LoVo (cell line): ENCODE results near the gene PKD1.
A peak's percentile ranks its signal among the peaks of the same experiment; 100 is the strongest.

Experiments
- DNase-seq: peaks from one replicate; pipeline ENCODE4 v3.0.0-alpha.2; 2016; ENCODE audit warnings: low spot score

The PKD1 gene

DNA sequence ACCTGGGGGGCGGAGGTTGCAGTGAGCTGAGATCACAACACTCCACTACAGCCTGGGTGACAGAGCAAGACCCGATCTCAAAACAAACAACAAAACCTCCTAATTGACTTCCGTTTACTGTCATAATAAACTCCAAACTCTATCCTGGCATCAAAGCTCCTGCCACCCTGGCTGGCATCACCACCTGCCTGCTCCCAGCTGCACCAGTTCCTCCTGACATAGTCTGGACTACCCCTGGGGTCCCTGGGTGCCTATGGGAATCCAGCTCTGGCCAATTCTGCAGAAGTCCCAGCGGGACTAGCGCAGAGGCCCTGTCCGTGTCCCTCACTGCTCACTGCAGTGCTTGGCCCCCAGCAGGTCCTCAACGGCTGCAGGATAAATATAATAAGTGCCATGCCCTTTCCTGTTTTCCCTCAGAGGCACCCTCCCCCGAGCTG lies 88.8 kb downstream of the PKD1 start:
- DNase-seq = no peak

DNA sequence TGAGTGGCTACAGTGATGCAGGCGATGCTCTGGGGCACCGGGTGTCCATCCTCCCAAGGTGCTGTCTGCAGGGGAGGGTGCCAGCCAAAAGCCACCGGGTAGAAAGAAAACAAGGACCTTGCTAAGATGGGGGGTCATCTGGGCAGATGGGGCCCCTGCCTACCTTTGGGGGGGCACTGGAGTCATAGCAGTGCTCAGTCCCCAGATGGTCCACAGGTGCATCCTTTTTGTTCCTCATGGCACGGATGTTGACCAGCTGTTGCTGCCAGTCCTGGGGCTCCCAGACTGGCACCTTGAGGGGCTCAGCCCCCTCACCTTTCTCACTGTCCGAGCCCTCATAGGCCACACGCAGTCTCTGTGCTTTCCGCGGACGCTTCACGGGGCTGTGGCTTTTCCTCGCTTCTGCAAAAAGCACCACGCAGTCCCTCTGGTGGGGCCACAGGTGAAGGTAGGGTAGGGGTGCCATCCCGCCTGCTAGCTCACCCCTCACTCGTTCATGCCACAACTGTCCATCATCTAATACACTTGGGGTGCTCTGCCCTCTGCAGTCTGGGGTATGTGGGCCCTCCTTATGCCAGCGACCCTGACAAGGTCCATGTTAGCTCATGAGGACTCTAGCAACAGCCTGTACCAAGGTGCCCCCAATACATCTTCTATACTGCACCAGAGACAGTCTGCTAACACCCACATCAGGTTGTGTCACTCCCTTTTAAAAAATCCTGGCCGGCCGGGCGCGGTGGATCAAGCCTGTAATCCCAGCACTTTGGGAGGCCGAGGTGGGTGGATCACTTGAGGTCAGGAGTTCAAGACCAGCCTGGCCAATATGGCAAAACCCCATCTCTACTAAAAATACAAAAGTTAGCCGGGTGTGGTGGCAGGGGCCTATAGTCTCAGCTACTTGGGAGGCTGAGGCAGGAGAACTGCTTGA lies 89.5 kb downstream of the PKD1 start:
- DNase-seq = no peak

DNA sequence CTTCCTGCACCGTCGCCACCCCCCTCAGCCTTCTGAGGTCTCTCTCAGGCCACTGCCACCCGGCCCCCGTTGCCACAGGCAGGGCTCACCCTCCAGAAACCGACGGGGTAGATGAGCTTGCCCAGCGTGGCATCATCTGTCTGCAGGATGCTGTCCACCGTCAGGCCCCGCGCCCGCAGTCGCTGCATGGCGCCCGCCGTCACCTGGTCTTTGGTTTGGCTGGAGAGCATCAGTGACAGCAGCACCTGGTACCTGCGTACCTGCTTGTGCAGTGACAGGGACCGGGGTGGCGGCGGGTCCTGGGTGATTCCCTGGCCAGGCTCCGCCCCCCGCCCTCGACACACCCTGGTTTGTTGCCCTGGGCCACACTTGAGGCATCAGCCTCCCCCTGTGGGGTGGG lies 91.2 kb downstream of the PKD1 start:
- DNase-seq = no peak

DNA sequence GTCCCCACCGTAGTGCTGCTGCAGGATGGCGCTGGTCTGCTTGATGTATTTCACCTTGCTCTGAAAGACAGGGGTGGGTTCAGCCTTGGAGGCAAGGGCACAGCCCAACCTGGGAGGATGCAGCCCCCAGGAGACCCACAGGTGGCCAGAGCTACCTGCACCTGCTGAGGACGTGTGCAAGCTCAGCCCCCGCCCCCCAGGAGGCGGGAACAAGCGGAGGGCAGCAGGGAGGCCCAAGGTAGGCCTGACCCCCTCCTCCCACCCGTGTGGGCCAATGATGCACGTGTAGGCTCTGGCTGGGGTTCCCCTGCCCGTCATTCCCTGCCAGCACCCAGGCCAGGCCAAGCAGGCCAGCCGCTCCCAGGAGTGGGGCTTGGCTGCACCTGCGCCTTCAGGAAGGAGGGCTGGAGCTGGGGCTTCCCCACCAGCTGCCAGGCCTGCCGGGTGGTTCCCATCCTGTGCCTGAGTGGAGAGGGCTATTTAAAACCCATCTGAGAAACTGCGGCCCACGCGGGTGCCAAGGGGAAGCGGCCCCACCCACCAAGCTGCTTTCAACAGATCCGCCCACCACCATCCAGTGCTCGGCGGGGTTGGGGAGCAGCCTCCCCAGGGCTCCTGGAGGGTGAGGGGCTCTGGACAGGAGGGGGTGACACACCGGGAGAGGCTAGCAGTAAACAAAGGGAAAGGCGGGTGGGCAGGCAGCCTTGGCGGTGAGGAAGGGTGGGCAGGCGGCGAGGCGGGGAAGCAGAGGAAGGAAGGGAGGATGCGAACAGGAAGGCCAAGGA lies 91.8 kb downstream of the PKD1 start:
- DNase-seq = no peak

DNA sequence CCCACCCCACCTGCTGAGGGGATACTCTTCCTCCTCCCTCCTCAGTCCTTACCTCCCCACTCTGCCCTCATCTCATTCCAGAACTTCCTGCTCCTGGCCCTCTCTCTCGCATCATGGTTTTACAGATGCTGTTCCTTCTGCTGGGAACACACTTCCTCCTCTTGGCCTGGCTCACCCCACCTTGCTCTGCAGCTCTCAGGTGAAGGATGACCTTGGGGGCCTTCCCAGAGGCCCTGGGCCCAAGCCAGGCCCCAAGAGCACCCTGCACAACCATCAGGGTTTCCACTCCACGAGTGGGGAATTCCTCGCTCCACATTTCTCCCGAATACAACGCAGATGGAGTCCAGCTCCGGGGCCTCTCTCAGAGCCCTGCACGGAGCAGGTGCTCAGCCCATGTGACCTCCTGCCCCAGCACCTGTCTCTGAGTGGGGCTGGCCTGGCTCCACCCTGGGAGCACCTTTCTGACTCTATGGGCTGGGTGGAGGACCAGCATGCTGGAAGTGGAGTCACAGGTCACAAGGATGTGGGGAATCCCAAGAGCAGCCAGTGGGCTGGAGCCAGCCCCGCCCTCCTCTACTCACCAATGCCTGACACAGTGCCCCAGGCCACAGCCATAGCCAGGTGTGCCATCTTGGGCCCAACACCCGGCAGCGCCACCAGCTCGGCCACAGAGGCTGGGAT lies 92.6 kb downstream of the PKD1 start:
- no peak for DNase-seq

DNA sequence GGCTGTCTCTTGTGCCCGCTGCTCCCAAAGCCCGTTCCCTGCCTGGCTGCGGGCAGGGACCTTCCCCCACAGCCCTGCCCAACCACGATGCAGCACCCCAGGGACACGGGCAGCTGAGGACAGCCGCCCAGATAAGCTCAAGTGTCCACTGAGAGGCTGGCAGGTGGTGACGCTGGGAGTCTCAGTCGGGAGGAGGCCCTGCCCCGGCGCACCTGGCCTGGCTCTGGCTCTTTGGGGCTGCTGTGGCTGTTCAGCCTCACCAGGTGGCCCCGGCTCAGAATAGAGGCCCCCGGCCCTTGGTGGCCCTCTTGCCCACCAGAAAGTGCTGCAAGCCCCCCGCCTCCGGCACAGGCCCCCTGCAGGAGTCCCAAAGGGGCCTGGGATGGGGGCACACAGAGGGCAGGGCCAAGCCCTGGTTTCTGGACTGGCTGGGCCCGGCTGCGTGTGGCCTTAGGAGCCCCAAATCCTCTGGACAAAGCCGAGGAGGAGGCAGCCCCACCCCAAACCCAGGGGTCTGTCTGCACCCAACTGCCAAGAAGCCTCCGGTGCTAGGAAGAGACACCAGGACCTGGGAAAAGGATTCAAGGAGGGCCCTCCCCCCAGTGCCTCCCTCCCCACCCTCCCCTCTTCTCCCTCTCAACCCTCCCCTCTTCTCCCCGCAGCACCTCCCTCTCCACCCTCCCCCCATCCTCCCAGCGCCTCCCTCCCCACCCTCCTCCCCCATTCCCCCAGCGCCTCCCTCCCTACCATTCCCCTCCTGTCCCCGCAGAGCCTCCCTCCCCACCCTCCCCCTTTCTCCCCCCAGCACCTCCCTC lies 93.3 kb downstream of the PKD1 start:
- no peak for DNase-seq

DNA sequence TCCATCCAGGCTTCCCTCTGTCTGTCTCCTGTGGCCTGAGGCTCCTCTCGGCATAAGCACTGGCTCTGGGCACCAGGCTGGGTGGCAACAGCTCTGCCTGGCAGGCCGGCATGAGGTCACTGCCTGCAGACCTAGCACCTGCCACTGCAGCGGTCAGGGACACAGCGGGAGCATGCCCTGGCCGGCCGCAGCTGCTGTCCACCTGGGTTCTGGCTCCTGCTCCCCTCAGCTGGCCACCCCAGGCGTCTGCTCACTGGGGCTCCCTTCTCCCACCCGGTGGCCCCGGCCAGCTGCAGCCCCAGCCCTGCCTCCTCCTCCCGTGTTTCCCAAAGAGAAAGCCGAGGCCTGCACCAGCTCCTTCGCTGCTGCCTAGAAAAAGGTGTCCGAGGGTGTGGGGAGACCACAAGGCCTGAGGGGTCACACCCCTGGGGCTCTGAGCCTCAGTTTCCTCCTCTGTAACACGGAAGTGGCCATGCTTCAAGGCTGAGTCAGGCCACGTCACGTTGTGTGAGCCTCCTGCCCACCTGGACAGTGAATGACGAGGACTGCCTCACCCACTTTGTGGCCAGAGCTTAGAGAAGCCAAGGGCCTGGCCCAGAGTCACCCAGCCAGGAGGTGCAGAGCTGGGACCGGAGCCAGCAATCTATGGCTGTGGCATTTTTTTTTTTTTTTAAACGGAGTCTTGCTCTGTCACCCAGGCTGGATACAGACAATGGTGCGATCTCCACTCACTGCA lies 94.7 kb downstream of the PKD1 start:
- peak; percentile 77 for DNase-seq

DNA sequence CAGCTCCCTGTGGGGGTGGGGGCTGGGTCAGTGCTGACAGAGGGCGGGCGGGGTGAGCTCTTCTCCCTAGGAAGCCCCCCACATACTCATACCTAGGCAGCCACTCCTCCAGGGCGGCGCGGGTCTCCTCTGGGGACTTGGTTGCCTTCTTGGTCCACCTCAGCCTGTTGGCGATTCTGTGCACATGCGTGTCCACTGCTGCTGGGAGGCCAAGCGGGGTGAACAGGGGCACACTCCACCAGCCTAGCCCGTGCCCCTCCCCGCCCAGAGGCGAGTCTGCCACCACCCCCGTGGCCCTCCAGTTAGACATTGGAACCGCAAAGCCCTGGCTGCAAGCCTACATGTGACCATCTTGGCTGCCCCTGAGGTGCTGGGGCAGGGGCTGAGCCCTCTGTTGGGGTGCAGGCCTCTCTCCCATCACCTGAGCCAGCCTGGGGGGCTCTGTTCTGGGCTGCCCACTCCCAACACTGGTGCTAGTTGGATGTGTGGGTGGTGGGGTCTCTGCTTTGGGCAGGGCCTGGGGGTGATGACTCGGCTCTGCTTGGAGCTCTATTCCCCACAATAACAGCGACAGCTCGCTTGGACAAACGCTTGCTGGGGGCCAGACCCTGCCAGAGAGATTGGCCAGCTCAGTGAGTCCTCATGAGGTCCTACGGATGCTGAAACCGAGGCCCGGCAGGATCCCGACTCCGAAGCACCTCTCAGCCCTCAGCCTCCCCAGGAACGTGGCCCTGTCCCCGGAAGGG lies 95.5 kb downstream of the PKD1 start:
- DNase-seq = no peak

DNA sequence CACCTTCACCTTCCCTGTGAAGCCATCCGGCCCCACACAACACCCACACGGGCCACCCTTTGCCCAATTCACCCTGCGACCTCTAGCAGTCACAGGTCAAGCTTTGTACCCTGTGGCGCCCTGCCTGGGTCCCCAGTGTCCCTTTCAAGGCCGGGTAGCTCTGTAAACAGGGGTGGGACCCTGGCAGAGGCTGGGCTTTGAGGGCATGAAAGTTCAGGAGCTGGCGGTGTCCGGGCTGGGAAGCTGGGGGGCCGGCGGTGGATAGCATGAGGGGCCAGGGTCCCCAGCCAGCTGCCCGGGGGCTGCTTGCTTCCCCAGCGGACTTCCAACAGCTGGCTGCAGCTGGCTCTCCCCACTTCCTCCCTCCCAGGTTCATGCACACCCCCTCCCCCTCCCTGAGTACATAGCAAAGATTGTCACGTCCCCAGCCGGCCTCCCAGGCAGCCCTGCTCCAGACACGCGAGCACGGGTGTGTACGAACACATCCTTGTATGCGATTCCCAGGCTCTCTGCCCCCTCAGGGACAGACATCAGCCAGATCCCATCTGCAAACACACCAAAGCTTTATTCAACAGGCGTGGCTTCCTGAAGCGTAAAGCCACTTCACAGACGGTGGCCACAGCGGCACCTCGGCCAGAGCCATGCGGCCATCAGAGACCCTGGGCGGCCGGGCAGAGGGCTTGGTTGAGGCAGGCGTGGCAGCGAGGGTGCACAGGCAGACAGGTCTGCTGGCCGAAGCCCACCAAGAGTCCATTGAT lies 96.2 kb downstream of the PKD1 start:
- no peak for DNase-seq
